ENCODE results near the gene TRABD2B.

The TRABD2B gene

DNA sequence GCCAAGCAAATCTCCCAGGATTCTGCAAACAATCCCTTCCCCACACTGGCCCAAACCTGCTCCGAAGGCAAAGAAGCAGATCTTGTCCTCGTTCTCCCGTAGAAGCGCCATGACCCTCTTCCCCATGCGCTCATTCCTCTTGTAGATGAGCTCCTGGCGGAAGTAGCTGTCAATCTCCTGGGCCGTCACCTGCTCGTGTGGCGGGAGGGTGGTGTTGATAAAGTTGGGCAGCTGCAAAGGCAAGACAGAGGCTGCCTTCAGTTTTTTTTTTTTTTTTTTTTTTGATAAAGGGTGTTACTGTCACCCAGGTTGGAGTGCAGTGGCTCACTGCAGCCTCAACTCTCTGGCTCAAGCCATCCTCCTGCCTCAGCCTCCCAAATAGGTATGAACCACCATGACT lies 202.7 kb downstream of the TRABD2B start:
- DNase-seq (ENCODE audit: low read depth), result no peak
- no peak overlapping the region for H3K4me3 ChIP-seq (ENCODE audit: control insufficient read depth, low read depth, low read length)
- TF ChIP-seq CTCF (conservative IDR thresholded peaks at IDR 0.05; ENCODE audit: control insufficient read depth, insufficient read depth, low read depth, low read length), result no peak

DNA sequence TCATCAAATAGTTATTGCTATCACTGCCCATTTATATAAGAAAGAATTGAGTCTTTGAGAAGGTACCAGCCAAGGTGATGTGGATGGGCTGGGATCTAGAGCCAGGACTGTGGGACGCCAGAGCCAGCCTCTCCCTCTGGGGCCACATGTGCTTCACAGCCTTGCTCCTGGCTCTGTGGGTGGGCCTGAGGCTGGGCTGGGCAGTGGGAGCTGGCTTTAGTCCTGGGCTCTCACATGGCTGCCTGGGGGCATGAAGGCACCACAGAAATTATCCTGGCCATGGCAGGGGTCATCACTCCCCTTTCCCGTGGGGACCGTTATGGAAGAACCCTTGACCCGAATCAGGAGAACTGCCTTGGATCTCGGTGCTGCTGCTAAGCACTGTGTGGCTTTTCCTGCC lies 203.1 kb downstream of the TRABD2B start:
- TF ChIP-seq CTCF (conservative IDR thresholded peaks at IDR 0.05; ENCODE audit: control insufficient read depth, insufficient read depth, low read depth, low read length), result no peak
- DNase-seq (ENCODE audit: low read depth), result no peak
- no peak overlapping the region for H3K4me3 ChIP-seq (ENCODE audit: control insufficient read depth, low read depth, low read length)

DNA sequence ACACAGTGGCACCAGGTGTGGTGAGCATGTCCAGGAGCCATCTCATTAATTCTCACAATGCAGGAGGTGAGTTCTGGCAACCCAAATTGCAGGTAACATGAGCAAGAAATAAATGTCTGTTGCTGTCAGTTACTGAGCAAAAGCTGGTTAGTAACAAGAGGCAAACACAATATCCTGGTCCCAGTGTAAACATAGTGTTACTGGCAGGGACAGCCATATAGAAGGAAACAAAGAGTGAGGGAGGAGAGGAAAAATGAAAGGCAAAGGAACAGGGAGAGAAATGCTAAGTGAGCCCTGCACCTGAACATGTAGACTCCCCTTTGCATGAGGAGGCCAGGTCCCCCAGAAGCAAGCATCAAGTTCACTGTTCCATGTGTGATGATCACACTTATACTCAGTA lies 203.6 kb downstream of the TRABD2B start:
- no peak overlapping the region for H3K4me3 ChIP-seq (ENCODE audit: control insufficient read depth, low read depth, low read length)
- no peak for TF ChIP-seq CTCF (conservative IDR thresholded peaks at IDR 0.05; ENCODE audit: control insufficient read depth, insufficient read depth, low read depth, low read length)
- DNase-seq (ENCODE audit: low read depth), result no peak

GRCh38 chr1:47792779-47793178 lies 204.4 kb downstream of the TRABD2B start:
- TF ChIP-seq CTCF (conservative IDR thresholded peaks at IDR 0.05; ENCODE audit: control insufficient read depth, insufficient read depth, low read depth, low read length), result no peak
- no peak overlapping the region for H3K4me3 ChIP-seq (ENCODE audit: control insufficient read depth, low read depth, low read length)
- DNase-seq (ENCODE audit: low read depth), result no peak

DNA sequence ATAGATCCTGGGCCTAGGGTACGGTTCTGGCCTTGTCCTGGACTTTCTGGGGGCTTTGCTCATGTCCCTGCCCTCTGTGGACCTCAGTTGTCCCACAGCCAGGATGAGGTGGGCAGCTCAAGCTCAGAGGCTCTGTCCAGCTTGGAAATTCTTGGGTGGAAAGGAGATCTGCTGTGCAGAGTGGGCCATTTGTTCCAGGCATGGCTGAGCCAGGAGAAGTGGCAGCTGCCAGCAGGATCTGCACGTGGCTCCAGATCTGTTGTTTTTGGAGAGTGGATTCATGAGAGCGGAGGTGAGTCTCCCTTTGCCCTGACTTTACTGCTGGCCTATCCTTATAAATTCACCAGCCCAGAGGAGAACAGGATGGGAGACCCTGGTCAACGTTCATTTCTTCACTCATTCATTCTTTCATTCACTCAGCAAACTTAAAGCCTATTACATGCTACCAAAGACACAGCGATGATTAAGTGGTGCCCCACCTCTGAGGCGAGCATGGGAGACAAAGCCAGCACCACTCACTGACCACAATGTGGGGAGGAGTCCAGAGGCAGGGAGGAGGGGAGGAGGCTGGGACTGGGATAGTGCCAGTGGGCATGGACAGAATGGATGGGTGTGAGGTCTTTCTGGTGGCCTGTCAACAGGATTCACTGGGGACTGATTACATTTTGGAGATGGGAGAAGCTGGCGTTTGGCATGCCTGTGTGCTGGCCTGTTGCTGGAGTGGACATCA lies 205.1 kb downstream of the TRABD2B start:
- TF ChIP-seq CTCF (conservative IDR thresholded peaks at IDR 0.05; ENCODE audit: control insufficient read depth, insufficient read depth, low read depth, low read length), result no peak
- peak; percentile 13 for DNase-seq (ENCODE audit: low read depth)
- no peak overlapping the region for H3K4me3 ChIP-seq (ENCODE audit: control insufficient read depth, low read depth, low read length)

GRCh38 chr1:47788761-47789160 lies 208.4 kb downstream of the TRABD2B start:
- no peak for TF ChIP-seq CTCF (conservative IDR thresholded peaks at IDR 0.05; ENCODE audit: control insufficient read depth, insufficient read depth, low read depth, low read length)
- no peak overlapping the region for H3K4me3 ChIP-seq (ENCODE audit: control insufficient read depth, low read depth, low read length)
- DNase-seq (ENCODE audit: low read depth), result no peak

DNA sequence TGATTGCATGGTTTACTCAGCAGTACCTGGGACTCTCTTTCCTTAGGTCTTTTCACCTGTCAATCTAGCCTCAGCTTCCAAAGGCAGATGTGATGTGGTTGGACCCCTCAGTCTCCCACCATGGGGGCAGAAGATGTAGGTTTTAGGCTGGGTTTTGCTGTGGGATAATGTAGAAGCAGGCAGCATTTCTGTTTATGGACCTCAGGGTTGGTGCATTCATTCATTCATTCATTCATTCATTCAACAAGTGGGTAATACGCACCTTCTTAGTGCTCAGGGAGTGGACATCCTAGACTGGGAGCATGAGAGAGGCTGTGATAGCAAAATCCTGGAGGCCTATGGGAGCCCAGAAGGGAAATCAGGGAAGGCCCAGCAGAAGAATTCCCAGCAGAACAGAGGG lies 209.6 kb downstream of the TRABD2B start:
- DNase-seq (ENCODE audit: low read depth), result no peak
- H3K4me3 ChIP-seq (ENCODE audit: control insufficient read depth, low read depth, low read length), result no peak overlapping the region
- no peak for TF ChIP-seq CTCF (conservative IDR thresholded peaks at IDR 0.05; ENCODE audit: control insufficient read depth, insufficient read depth, low read depth, low read length)
